ENCODE measurements around the gene C11orf16.
"Not testable (repeated sequence)": the region's sequence is repeated elsewhere in the genome, so short reads cannot be mapped to it uniquely, and the experiment has no call there.

The C11orf16 gene

DNA sequence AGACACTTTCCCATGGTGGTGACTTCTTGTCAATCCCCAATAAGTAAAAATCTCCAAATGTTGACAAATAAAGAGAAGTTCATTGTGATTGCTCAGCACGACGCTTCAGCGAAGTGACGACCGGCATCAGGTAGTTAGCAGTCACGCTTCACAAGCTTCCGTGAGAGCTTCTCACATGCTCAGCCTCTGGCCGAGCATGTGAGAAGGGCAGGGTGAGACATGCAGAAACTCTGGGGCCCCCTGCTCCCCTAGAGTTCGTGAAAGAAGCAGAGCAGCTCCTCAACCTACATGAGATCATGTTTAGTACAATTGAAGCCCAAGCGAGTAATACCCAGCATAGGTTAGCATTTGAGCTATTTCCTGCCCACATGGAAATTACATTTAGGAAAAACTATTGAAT lies 4.4 kb upstream of the C11orf16 start:
- DNase-seq (ENCODE audit: low read depth in 2 of 2) = no peak

DNA sequence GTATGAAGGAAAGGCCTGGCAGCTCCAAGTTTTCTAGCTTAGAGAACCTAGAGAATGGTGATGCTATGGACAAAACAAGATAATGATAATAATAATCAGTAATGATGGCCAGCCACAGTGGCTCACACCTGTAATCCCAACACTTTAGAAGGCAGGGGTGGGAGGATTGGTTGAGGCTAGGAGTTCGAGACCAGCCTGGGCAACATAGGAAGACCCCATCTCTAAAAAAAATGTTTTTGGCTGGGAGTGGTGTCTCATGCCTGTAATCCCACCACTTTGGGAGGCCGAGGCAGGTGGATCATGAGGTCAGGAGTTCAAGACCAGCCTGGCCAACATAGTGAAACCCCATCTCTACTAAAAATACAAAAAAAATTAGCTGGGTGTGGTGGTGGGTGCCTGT lies 3.0 kb upstream of the C11orf16 start:
- DNase-seq (ENCODE audit: low read depth in 2 of 2) = not testable (repeated sequence)

DNA sequence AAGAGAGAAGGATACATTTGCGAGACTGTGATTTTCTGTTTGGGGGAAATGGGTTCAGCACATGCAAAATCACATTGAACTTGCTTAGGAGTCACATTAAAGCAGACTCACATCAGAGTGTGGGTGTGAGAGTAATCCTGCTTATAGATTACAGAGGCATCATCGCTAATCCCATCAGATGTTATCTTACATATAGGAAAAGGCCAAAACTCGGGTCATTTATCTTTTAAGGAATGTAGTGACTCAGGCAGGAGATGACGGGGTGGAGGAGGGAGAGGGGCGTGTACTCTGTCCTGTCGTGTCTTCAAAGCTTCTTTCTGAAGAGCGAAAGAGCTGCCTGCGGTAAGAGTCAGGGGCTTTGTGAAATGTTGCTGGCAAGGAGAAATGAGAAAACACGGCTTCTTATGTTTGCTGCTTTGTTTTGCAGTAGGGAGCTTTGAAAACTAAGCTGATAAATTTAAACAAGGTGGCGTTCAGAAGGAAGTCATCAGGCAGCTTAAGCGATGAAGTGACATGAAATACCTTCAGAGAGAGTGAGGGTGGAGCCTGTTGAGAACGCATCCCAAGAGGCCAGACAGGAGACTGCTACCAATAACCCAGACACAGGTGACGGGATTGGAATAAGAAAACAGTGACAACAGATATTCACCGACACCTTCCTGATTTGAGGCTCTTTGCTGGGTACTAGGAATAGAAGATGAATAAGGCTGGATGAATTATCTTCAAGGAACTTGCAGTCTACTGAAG lies 2.2 kb upstream of the C11orf16 start:
- DNase-seq (ENCODE audit: low read depth in 2 of 2) = no peak

DNA sequence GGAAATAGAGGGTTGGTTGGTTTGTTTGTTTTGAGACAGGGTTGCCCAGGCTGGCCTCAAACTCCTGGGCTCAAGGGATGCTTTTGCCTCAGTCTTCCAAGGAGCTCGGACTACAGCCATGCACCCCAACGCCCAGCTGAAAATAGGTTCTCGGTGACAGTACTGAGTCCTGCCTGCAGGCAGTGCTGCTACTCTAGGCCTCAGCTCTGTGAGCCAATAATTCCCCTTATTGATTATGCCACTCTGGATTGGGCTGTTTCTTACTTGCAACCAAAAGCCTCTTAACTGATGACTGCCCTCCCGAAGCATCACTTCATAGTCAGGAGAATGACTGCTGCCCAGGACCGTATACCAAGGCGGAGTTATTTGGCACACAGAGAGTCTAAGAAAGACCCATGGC lies 1.2 kb upstream of the C11orf16 start:
- DNase-seq (ENCODE audit: low read depth in 2 of 2) = no peak

DNA sequence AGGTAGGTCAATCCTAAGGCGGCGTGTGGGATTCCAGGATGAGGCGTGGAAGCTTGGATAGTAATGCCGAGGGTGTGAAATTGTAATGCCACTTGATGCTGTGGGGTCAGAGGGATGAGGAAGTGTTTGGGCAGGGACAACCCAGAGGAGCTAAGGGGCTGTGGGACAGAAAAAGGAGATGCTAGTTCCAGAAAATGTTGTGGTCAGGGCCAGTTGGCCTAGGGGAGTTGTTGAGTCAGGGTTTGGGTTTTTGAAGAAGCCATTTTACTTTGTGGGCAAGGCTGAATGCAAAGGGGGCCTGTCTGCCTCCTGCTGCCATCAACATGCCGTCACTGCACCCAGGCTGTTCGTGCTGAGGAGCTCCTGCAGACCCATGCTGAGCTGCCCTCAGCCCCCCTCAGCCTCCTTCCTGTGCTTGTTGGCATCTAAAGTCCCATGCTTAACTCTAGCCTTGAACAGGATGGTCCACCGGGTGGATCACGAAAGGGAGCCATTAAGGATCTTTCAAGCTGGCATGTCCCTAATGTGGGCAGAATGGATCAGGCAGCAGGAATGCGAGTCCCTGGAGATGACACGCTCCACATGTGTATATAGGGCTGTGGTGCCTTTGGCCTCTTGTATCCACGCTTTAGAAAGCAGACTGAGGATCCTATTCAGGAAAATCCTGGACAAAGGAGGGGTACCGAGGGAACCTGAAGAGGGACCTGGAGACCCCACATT lies 2.1 kb downstream of the C11orf16 start:
- DNase-seq (ENCODE audit: low read depth in 2 of 2) = no peak

DNA sequence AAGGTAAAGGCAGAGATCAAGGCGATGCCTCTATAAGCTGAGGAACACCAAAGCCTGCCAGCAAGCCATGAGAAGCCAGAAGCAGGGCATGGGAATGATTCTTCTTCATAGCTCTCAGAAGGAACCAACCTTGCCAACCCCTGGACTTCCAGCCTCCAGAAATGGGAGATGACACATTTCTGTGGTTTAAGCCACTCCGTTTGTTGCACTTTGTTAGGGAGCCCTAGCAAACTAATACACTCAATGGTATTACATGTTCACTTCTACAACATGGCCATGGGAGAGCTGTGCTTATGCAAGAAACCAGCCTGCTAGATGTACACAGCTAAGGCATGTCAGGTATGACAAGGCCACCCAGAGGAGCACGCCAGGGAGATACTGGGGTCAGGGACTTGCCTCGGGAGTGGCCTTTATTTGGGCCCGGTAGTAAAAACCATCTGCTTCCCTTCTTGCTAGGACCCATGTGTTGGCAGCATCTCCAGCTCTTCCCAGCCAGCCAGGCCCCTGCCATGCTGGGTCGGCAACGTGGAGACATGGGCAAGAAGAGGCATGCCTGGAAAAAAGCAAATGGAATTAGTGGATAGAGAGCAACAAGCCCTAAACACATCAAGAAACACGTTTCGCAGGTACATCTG lies 3.6 kb downstream of the C11orf16 start:
- no peak for DNase-seq (ENCODE audit: low read depth in 2 of 2)

DNA sequence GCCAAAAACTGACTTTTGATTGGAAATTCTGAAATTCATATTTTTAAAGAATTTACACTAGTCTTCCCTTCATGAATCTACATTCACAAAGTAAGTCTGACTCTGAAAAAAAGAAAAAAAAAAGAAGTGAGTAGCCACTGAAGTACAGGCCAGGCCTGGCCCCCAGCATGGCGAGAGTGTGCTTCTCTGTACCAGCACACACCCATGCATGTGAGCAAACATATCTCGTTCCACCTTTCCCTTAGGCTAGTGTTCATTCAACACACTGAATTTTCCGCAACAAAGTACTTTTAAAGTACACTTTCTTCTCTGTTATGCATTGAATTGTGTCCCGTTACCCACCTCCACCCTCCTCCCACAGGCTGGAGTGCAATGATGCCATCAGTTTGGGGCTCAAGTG lies 4.5 kb downstream of the C11orf16 start:
- DNase-seq (ENCODE audit: low read depth in 2 of 2) = no peak

DNA sequence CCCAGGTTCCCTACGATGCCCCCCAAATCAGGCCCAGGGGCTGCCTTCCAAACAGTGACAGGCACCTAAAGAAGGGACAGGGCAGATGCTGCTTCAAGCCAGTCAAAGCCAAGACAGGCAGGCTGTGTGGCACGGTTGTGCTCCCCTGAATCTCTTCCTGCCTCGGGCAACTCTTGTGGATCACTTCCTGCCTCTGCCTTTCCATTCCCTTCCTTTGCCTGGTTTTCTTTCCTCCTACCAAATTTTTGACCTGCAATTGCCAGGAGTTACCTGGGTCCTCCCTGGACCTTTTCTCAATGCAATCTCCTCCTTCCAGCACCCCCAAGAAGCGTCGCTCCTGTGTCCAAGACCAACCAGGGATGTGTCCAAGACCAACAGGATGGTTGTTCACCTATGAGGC lies 5.5 kb downstream of the C11orf16 start:
- no peak for DNase-seq (ENCODE audit: low read depth in 2 of 2)

DNA sequence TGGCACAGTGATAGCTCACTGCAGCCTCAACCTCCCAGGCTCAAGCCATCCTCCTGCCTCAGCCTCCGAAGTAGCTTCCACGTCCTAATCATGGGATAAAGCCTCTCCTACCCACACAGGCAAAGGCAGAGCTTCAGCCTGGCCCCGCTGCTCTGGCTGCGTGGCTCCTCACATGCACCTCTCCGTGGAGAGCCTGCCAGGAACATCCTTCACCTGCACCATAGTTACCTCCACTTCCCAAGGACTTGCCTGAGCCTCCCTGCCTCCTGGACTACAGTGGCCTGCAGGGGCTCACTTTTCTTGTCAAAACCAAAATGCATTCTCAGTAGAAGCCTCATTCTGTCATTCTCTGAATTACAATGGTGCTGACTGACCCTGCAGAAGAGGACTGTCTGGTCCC lies 6.5 kb downstream of the C11orf16 start:
- no peak for DNase-seq (ENCODE audit: low read depth in 2 of 2)

DNA sequence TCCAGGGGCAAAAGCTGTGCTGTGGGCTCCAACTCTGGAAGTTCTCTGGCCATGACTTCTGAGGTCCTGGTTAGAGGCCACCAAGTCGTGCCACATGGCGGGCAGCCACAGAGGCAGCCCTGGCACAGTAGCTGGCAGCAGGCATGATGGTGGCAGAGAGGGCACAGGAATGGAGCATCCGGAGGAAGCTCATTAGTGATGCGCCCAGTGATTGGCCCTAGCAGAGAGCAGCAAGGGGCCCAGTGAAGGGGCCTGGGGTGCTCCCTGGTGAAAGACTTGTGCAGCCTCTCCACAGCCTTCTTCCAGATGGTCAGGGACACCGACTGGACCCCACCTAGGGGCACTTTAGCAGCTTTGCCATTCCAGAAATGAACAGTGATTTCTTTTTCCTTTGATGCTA lies 7.0 kb downstream of the C11orf16 start:
- no peak for DNase-seq (ENCODE audit: low read depth in 2 of 2)

DNA sequence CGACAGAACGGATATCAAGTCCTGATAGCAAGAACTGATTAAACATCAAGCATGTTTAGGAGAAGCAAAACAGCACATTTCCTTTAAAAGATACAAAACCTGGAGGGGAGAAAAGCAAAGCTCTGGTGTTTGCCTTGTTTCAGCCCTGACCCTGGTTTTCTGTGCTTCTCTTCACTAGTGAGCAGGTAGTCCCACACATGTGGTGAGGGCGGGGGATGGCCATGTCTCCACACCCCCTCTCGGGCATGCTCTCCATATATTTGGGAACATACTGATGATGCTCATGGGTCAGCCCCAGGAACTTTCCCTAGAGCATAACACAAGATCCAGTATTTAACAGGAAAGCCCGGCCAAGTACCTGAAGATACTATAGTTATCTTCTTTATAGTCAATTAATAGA lies 10.1 kb downstream of the C11orf16 start:
- no peak for DNase-seq (ENCODE audit: low read depth in 2 of 2)

DNA sequence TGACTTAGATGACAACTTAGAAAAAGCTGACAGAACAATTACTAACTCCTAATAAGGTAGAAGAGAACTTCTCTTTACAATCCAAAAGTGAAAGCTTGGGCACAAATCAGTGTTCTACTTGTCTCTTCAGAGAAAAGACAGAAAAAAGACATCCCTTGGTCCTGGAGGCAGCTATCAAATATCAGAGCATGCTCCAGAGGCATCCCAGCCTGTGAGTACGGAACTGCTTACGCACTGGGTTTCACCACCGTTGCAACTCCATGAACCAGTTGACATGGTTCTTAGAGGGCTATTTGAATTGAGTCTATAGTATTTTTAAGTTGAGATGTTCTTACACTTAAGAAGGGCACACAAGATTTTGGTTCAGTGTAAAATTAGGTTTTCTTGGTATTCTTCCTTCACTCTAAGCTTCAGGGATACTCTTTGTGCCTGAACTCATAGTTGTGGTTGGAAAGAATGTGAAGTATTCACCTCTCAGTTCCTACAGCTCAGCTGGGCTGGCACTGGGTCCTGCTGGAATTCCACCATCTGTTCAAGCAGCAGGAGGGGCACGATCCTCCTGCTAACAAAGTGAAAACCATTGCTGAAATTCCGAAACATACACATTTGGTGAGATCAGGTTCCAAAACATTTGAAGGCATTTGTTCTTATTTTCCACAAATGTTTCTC lies 15.5 kb downstream of the C11orf16 start:
- DNase-seq (ENCODE audit: low read depth in 2 of 2) = no peak

DNA sequence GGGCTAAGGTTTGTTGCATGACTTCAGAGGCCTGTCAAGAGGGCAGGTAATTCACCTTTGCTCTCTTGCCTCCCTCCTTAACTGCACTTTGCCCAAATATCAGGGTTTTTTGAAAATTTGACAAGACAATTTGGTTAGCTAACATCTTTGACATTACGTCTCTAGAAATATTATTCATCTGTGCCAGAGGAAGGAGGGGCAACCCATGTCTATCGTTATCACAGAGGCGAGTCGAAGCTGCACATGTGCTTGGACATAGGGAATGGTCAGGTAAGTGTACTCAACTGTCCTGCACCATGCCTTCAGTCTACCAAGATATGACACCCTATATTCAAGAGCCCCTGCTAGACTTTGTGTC lies 18.1 kb downstream of the C11orf16 start:
- DNase-seq (ENCODE audit: low read depth in 2 of 2) = no peak

DNA sequence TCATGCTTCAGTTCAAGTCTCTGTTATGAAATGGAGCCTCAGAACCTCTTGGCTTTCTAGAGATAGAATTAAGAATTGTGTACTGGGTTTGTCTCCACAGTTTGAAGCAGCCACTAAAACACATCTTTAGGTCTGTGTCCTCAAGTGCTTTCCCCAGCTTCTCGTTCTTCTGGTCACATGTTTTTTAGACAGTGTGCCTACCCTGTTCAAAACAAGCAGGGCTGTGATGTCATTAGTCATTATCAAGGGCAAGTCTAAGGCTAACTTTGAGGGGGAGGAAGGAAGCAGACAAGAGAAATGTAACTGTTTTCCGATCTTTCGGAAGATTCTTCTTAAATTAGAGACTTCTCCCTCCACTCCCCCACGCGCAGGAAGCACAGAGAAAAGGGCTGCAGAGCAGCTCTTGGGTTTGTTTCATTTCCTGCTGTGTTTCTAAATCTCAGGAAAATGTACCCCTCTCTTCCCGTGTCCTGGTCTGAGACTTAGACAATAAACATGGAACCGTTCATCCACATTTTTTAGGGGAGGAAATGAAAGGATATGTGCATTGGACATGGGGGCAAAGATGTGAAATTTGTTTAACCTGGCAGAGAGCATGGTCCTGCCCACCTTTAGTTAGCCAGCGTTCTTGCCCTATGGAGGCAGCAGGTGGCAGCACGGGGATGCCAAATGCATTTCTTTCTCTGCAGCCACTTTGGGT lies 18.6 kb downstream of the C11orf16 start:
- DNase-seq (ENCODE audit: low read depth in 2 of 2) = peak; percentile 18 to 22

DNA sequence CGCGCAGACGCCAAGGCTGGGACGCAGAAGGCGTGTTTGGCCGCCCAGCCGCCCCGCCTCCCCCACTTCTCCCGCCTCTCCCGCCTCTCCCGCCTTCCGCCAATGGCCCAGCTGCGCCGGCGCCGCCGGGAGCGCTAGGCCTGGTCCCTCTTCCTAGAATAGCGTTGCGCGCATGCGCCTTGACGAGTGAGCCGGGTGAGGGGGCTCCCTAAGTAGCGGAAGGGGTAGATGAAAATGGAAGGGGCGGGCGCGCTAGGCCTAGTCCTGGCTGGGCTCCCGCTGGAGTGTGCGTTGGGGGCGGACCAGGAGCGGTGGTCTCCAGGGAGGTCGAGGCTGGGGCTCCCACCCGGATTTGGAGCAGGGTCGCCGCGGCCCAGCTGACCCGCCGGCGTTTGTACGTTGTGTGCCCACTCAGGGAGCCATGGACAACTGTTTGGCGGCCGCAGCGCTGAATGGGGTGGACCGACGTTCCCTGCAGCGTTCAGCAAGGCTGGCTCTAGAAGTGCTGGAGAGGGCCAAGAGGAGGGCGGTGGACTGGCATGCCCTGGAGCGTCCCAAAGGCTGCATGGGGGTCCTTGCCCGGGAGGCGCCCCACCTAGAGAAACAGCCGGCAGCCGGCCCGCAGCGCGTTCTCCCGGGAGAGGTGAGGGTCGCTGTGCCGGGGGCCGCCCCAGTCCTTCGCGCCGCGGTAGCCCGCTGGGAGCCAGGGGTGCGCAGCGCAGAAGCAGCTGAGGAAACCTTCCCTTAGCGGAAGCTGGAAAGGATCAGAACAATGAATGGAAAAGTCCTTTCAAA lies 21.5 kb downstream of the C11orf16 start, which contains the start of gene AKIP1:
TSS of gene AKIP1 (plus strand) at position 161 of the 795 bp plus-strand sequence. CDS start at position 422, 261 bp downstream.
- peak; percentile 89 for DNase-seq (ENCODE audit: low read depth in 2 of 2)

DNA sequence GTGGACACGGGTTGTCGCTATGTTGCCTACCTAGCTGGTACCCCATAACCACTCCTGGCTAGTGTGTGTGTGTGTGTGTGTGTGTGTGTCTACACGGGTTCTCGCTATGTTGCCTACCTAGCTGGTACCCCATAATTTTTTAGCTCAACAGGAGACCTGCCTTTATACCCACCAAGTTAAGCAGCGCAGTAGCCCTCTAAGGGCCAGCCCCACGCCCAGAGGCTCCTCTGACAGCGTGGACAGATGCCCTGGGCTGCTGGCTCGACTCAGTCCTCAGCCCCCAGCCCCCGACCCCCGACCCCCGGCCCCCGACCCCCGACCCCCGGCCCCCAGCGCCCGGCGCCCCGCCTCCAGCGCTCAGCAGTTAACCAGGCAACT lies 22.1 kb downstream of the C11orf16 start:
- no peak for DNase-seq (ENCODE audit: low read depth in 2 of 2)

DNA sequence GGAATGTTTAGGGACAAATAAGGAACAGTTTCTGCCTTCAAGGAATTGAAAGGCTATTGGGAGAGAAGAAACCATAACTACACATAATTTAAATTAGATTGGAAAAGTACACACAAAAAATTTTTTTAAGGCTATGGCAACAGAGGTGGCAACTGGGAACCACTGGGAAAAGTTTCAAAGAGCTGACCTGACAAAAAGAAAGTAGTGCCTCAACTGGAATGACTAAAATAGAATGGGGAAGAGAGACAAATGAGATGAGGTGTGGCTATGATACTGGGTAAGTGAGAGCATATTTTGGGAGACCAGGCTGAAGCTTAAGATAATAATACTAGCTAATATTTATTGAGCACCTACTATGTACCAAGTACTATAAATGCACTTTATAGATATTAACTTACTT lies 24.6 kb downstream of the C11orf16 start:
- no peak for DNase-seq (ENCODE audit: low read depth in 2 of 2)

DNA sequence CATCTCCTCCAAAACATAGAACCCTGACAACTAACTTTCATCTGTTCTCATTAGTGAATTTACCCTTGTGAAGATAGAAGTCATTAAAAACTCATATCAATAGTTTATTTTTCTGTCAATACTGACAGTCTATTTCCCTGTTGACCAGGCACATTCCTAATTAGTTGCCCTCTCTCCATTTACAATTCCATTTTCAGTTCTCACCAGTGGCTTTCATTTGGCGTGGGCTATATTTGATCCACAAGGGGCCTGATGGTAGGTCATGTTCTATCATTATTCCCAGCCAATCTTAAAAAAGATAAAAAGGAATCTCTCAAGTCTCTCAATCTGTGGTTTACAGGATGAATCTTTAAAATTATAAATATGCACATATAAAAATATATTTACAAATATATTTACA lies 25.6 kb downstream of the C11orf16 start:
- no peak for DNase-seq (ENCODE audit: low read depth in 2 of 2)

DNA sequence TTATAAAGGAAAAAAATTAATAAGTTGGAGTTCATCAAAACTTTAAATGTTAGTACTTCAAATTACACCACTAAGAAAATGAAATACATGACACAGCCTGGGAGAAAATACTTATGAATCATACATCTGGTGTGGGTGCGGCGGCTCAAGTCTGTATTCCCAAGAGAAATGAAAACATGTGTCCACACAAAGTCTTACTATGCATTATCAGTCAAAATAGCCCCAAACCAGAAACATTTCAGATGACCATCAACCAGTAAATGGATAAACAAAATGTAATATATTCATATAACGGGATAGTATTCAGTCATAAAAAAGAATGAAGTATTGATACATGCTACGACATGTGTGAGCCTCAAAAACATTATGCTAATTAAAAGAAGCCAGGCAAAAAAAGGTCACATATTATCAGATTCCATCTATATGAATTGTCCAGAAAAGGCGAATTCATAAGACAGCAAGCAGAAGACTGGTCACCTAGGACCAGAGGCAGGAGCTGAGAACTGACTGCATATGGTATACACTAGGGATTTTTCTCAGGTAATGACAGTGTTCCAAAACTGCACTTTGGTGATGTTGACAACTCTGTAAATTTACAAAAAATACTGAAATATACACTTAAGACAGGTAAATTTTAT lies 27.1 kb downstream of the C11orf16 start:
- no peak for DNase-seq (ENCODE audit: low read depth in 2 of 2)

DNA sequence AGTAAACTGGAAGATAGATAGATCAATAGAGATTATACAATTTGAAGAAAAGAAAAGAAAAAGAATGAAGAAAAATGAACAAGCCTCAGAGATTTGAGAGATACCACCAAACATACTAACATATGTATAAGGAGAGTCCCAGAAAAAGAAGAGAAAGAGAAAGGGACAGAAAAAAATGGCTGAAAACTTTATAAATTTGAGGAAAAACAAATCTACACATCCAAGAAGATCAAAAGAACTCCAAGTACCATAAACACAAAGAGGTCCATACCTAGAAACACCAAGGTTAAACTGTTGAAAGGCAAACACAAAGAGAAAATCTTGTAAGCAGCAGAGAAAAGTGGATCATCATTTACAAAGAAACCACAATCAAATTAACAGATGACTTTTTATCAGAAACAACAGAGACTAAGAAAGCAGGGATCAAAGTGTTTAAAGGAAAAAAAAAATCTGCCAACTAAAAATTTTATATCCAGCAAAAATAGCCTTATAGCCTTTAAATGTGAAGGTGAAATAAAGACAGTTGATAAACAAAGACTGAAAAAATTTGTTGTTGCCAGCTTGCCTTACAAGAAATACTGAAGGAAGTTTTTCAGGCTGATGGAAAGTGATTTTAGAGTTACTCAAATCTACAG lies 33.5 kb downstream of the C11orf16 start:
- DNase-seq (ENCODE audit: low read depth in 2 of 2) = no peak
